Measurements from ENCODE around the gene RPL10. TPM values are rescaled to one million over a fixed set of nuclear protein-coding genes. Genes with fewer than 3 reads are reported as not detected.

Gene RPL10
- total RNA-seq, 4 donors from 2014 or later: 2,150 to 7,554 (median 4,519) TPM

DNA sequence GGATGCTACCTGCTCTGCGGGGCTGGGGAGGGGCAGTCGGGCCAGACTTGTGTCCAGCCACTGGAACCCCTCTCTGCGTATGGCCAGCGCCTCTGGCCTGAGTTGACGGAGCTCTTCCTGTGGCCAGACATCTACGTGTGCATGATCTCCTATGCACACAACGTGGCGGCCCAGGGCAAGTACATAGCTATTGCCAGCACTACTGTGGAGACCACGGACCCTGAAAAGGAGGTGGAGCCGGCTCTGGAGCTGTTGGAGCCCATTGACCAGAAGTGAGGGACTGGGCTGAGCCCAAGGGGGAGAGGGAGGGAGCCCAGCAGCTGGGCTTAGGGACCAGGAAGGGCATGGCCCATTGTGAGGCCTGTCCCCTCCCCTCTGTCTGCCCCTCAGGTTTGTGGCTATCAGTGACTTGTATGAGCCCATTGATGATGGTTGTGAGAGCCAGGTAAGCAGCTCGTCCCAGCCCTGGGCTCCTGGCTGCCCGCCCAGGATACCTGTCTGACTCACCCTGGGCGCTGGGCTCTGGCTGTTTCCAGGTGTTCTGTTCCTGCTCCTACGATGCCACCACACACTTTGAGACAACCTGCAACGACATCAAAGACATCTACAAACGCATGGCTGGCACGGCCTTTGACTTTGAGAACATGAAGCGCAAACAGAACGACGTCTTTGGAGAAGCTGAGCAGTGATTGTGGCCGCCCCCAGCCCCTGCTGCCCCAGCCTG lies 44.0 kb downstream of the RPL10 start:
- no peaks in the 10 kb centered on the region for H3K9me3 ChIP-seq
- 83% methylated on average over 19 of the region's 21 CpGs for WGBS
- peaks cover 16 to 48% (median 46%) of the 10 kb centered on the region in 4 donors for H3K4me1 ChIP-seq
- intact Hi-C loops (cut with DNase I): no loop called here
- peaks cover 4 to 55% (median 49%) of the 10 kb centered on the region in 4 donors for H3K36me3 ChIP-seq
- no peaks in the 10 kb centered on the region for H3K27me3 ChIP-seq
- no peak for DNase-seq (ENCODE audit: extremely low spot score)
- no peak overlapping the region for H3K27ac ChIP-seq (replicated peaks in 1 of 4)
- no peak overlapping the region for H3K4me3 ChIP-seq
- TF ChIP-seq, protein P1, sequence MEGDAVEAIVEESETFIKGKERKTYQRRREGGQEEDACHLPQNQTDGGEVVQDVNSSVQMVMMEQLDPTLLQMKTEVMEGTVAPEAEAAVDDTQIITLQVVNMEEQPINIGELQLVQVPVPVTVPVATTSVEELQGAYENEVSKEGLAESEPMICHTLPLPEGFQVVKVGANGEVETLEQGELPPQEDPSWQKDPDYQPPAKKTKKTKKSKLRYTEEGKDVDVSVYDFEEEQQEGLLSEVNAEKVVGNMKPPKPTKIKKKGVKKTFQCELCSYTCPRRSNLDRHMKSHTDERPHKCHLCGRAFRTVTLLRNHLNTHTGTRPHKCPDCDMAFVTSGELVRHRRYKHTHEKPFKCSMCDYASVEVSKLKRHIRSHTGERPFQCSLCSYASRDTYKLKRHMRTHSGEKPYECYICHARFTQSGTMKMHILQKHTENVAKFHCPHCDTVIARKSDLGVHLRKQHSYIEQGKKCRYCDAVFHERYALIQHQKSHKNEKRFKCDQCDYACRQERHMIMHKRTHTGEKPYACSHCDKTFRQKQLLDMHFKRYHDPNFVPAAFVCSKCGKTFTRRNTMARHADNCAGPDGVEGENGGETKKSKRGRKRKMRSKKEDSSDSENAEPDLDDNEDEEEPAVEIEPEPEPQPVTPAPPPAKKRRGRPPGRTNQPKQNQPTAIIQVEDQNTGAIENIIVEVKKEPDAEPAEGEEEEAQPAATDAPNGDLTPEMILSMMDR (IDR thresholded peaks at IDR 0.05): no peak
- TF ChIP-seq EP300 (IDR thresholded peaks at IDR 0.05) (no peak), POLR2A (IDR thresholded peaks at IDR 0.05; ENCODE audit: low read depth) (no peak)

DNA sequence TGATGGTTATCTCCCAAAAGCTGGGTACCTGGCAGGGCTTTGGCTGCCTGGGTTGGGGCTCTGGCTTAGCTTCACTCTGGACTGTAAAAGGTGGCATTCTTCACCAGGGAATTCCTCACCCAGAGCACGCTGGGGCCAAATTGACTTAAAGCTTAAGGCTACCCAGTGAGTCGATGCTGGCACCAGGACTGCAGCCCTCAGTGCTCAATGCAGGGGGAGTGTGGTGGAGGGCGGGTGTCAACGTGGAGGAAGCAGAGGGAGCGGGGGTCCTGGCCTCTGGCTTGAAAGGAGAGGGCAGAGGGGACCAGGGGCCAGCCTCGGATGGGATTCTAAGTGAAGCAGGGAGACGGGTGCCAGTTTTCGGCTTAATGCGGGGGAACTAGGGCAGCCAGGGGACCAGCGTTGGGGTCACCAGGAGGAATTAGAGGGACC lies 45.3 kb downstream of the RPL10 start:
- no peaks in the 10 kb centered on the region for H3K27me3 ChIP-seq
- TF ChIP-seq, protein P1 (IDR thresholded peaks at IDR 0.05): no peak
- TF ChIP-seq POLR2AphosphoS5 (IDR thresholded peaks at IDR 0.05) (no peak), POLR2A (IDR thresholded peaks at IDR 0.05; ENCODE audit: low read depth) (no peak), EP300 (IDR thresholded peaks at IDR 0.05) (no peak)
- WGBS: 50% methylated on average over 9 of the region's 10 CpGs
- intact Hi-C loops (cut with DNase I): no loop called here
- DNase-seq (ENCODE audit: extremely low spot score): no peak
- peak overlapping the region; percentile 86 to 89 (median 88) for H3K27ac ChIP-seq (replicated peaks in 1 of 4)
- H3K36me3 ChIP-seq: peaks cover 7 to 60% (median 54%) of the 10 kb centered on the region in 4 donors
- peak overlapping the region; percentile 63 to 73 (median 66) for H3K4me3 ChIP-seq
- no peaks in the 10 kb centered on the region for H3K9me3 ChIP-seq
- H3K4me1 ChIP-seq: peaks cover 14 to 42% (median 38%) of the 10 kb centered on the region in 4 donors

DNA sequence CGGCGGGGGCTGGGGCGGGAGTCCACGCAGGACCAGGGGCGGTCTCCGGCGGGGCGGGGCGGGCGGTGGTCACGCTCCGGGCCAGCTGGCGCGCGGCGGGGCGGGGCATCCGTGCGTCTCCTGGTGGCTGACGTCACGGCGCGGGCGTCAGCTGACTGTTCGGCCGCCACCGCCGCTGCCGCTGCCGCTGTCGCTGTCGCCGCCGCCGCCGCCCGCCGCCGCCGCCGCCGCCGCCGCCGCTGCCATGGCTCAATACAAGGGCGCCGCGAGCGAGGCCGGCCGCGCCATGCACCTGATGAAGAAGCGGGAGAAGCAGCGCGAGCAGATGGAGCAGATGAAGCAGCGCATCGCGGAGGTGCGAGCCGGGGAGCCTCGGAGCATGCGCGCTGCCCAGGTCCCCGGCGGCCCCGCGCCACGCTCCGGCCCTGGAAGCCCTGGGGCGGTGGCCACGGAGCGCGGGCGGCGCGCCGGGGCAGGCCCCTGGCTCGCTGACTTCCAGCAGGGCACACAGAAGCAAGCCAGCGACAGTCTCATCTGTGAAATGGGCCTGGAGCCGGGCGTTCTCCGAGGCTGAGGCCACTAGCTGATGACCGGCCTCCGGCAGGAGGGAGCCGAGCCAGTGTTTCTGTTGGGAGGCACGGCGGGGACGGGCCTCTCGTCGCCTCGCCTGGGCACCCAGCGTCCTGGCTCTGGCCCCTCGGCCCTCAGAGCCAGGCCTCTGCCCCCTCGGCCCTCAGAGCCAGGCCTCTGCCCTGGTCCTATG lies 46.0 kb downstream of the RPL10 start, which contains the start of gene FAM50A:
FAM50A (plus strand) TSS at position 150 of the 763 bp plus-strand sequence; CDS start at position 245, 95 bp downstream.
- WGBS: 66% methylated on average over 10 of the region's 94 CpGs
- Histone ChIP-seq H3K9me3 (no peaks in the 10 kb centered on the region), H3K4me3 (peak within 1 kb of the TSS; percentile 63 to 73 (median 66)), H3K27me3 (no peaks in the 10 kb centered on the region), H3K27ac (replicated peaks in 1 of 4) (peak within 1 kb of the TSS; percentile 86 to 89 (median 88)), H3K4me1 (peaks cover 12 to 35% (median 31%) of the 10 kb centered on the region in 4 donors), H3K36me3 (peaks cover 14 to 63% (median 60%) of the 10 kb centered on the region in 4 donors)
- TF ChIP-seq POLR2AphosphoS5 (IDR thresholded peaks at IDR 0.05) (peak; percentile 6 to 35), EP300 (IDR thresholded peaks at IDR 0.05) (no peak)
- peak; percentile 93 for DNase-seq (ENCODE audit: extremely low spot score)
- intact Hi-C loops (cut with DNase I): no loop called here

DNA sequence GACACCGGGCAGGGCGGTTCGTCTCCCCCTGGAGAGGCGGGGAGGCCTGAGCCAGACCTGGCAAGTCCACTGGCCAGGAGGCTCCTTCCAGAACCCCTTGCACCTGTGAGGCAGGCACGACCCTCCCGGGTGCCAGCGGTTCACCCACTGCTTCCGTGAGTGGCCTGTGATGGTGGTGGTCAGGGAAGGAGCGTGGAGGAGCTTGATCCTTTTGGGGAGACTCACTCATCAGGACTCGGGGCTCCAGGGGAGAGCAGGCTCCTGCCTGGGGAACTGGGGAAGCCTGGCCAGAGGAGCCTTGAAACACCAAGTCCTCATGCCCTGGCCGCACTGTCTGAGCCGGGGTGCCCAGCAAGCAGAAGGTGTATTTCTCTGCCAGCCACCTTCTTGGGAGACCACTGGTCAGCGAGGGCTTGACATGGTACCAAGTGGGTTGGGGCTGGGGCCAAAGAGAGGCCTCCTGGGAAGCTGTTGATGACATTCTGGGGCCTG lies 46.6 kb downstream of the RPL10 start:
- Histone ChIP-seq H3K36me3 (peaks cover 19 to 66% (median 64%) of the 10 kb centered on the region in 4 donors), H3K27ac (replicated peaks in 1 of 4) (peak overlapping the region; percentile 86 to 89 (median 88)), H3K4me3 (peak overlapping the region; percentile 63 to 73 (median 66)), H3K27me3 (no peaks in the 10 kb centered on the region), H3K9me3 (no peaks in the 10 kb centered on the region), H3K4me1 (peaks cover 12 to 29% (median 26%) of the 10 kb centered on the region in 4 donors)
- DNase-seq (ENCODE audit: extremely low spot score): no peak
- WGBS: 78% methylated on average over 8 of the region's 13 CpGs
- TF ChIP-seq POLR2A (IDR thresholded peaks at IDR 0.05; ENCODE audit: low read depth): no peak
- no peak for TF ChIP-seq POLR2AphosphoS5 (IDR thresholded peaks at IDR 0.05)
- TF ChIP-seq EP300 (IDR thresholded peaks at IDR 0.05): no peak
- TF ChIP-seq, protein P1 (IDR thresholded peaks at IDR 0.05): no peak
- intact Hi-C loops (cut with DNase I): no loop called here

DNA sequence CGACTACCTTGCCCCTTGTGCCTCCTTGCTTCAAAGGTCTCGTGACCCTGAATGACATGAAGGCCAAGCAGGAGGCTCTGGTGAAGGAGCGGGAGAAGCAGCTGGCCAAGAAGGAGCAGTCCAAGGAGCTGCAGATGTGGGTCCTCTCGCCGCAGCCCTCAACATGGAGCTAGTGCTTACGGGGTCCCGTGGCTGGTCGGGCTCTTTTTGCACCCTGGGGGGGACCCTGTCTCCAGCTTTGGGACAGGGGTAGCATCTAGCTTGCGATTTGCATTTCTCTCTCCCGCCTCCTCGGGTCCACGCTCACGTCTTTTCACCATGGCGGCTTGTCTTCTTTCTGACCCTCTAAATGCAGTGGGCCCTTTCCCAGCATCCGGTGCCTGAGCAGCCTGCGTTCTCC lies 47.6 kb downstream of the RPL10 start:
- peaks cover 12 to 28% (median 26%) of the 10 kb centered on the region in 4 donors for H3K4me1 ChIP-seq
- H3K27ac ChIP-seq (replicated peaks in 1 of 4): no peak overlapping the region
- no peak overlapping the region for H3K4me3 ChIP-seq
- peaks cover 23 to 67% (median 64%) of the 10 kb centered on the region in 4 donors for H3K36me3 ChIP-seq
- TF ChIP-seq POLR2AphosphoS5 (IDR thresholded peaks at IDR 0.05): no peak
- intact Hi-C loops (cut with DNase I): no loop called here
- H3K9me3 ChIP-seq: no peaks in the 10 kb centered on the region
- no peaks in the 10 kb centered on the region for H3K27me3 ChIP-seq
- 90% methylated on average over 16 of the region's 16 CpGs for WGBS
- no peak for DNase-seq (ENCODE audit: extremely low spot score)
